GM10266 (cell line): ENCODE results near the gene ALG6.

Experiments used
- DNase-seq: peaks from one replicate; pipeline ENCODE4 v3.0.0; 2012; ENCODE audit errors: extremely low spot score
- CTCF ChIP-seq: IDR thresholded peaks from 2 replicates; pipeline ENCODE4 v1.5.1; 2012; ENCODE audit warnings: mild to moderate bottlenecking, low read depth; ENCODE audit not compliant: control insufficient read depth, insufficient read depth; ENCODE audit errors: missing control alignments

Gene ALG6

GRCh38 chr1:63448731-63449246, 81.4 kb downstream of the ALG6 start:
- DNase-seq, result no peak

GRCh38 chr1:63450416-63450815, 83.0 kb downstream of the ALG6 start:
- no peak for DNase-seq
- no peak for TF ChIP-seq CTCF

More at GRCh38 chr1:63448731-63449246, 81.4 kb downstream of the ALG6 start:
- TF ChIP-seq CTCF, result no peak

GRCh38 chr1:63453232-63453631, 85.8 kb downstream of the ALG6 start:
- TF ChIP-seq CTCF, result no peak
- no peak for DNase-seq

GRCh38 chr1:63454269-63454668, 86.8 kb downstream of the ALG6 start:
- no peak for TF ChIP-seq CTCF
- DNase-seq, result no peak

GRCh38 chr1:63458750-63459149, 91.3 kb downstream of the ALG6 start:
- no peak for DNase-seq
- no peak for TF ChIP-seq CTCF

- TF ChIP-seq CTCF, result no peak
- DNase-seq, result no peak
Observed at GRCh38 chr1:63461661-63462230, 94.3 kb downstream of the ALG6 start.

GRCh38 chr1:63463248-63463647, 95.8 kb downstream of the ALG6 start:
- no peak for TF ChIP-seq CTCF
- no peak for DNase-seq
